ENCODE results near the gene LUC7L3. TPM values are rescaled to one million over a fixed set of nuclear protein-coding genes. Genes with fewer than 3 reads are reported as not detected.

LUC7L3 gene
- total RNA-seq, 1 experiment from 2014 or later: 154 TPM

DNA sequence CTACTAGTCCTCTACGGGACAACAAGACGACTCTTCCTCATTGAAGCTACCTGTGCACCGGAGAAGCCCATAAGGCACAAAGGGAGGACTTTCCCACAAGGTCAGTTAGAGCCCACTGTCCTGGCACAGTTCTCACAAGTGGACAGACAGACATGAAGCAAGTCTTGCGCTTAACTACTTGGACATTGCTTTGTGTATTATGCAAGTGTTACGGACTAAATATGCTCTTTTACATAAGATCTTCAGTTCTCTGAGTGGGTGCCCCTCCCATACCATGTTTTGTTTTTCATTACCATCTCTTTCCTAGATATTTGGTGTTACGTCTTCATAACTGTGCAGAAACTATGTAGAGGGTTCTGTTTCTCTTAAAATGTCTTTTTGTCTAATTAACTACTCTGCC lies 29.8 kb downstream of the LUC7L3 start:
- no peak overlapping the region for H3T11ph ChIP-seq (ENCODE audit: low read length)
- no peak overlapping the region for H3K27ac ChIP-seq (ENCODE audit: insufficient read length, low read depth, low read length)
- H3K4me1 ChIP-seq (ENCODE audit: insufficient read depth, low read length): no peaks in the 10 kb centered on the region
- no peaks in the 10 kb centered on the region for H3K79me1 ChIP-seq (ENCODE audit: insufficient read depth, low read depth, low read length, poor library complexity, severe bottlenecking)
- H4K8ac ChIP-seq (replicated peaks; ENCODE audit: insufficient read length, low read depth, low read length): no peak overlapping the region
- no peak overlapping the region for H3K56ac ChIP-seq (ENCODE audit: insufficient read length, low read depth, low read length)
- no peak for TF ChIP-seq CTCF (conservative IDR thresholded peaks at IDR 0.05)
- no peak overlapping the region for H2BK20ac ChIP-seq (ENCODE audit: low read depth, low read length, poor library complexity, severe bottlenecking)
- no peak overlapping the region for H2BK5ac ChIP-seq (ENCODE audit: insufficient read length, low read length)
- H3K27me3 Mint-ChIP-seq (ENCODE audit: low read depth): no peaks in the 10 kb centered on the region
- H4K91ac ChIP-seq (ENCODE audit: insufficient read length, low read depth, low read length): no peak overlapping the region
- H2BK12ac ChIP-seq (ENCODE audit: insufficient read length, low read depth, low read length): no peak overlapping the region
- no peak overlapping the region for H4K5ac ChIP-seq (ENCODE audit: insufficient read length, low read depth, low read length)
- no peak overlapping the region for H3K23ac ChIP-seq (ENCODE audit: insufficient read length, low read depth, low read length)
- no peaks in the 10 kb centered on the region for H3K23me2 ChIP-seq (ENCODE audit: insufficient read length, low read depth, low read length, poor library complexity, severe bottlenecking)
- no peaks in the 10 kb centered on the region for H3K79me2 ChIP-seq (ENCODE audit: insufficient read depth, low read length)
- no peak for DNase-seq
- no peak overlapping the region for H3K9ac ChIP-seq (ENCODE audit: extremely low read depth, insufficient read length, low read length)
- no peak overlapping the region for H2BK15ac ChIP-seq (ENCODE audit: low read depth, low read length)
- H3K4me2 ChIP-seq (ENCODE audit: insufficient read depth, insufficient read length, low read length): no peak overlapping the region
- no peak overlapping the region for H2BK120ac ChIP-seq (ENCODE audit: low read depth, low read length, poor library complexity, severe bottlenecking)
- no CpG with 5 or more reads among the region's 6 CpGs for WGBS (ENCODE audit: extremely low coverage, insufficient read length, low lambda C conversion rate)
- no peaks in the 10 kb centered on the region for H4K20me1 ChIP-seq (ENCODE audit: control insufficient read depth, insufficient read depth, insufficient read length)
- H2AFZ ChIP-seq (ENCODE audit: low read length): no peak overlapping the region
- peaks cover 41 to 91% (median 89%) of the 10 kb centered on the region in 3 experiments; a peak in 6 of 7 replicates for H3K36me3 Mint-ChIP-seq (ENCODE audit: insufficient read depth in 1 of 3, low read depth in 3 of 3)
- H3K18ac ChIP-seq (ENCODE audit: insufficient read length, low read depth, low read length): no peak overlapping the region
- peaks cover 0 to 3% of the 10 kb centered on the region in 2 experiments; a peak in 2 of 4 replicates for H3K4me1 Mint-ChIP-seq
- H3K9me3 ChIP-seq (ENCODE audit: control insufficient read depth, low read depth, low read length): no peaks in the 10 kb centered on the region
- H3K4me3 Mint-ChIP-seq: no peak overlapping the region
- no peaks in the 10 kb centered on the region for H3K27me3 ChIP-seq (ENCODE audit: insufficient read depth, low read length)
- no peak overlapping the region for H2AK5ac ChIP-seq (ENCODE audit: insufficient read length, low read length)
- H3K9me3 Mint-ChIP-seq: no peaks in the 10 kb centered on the region
- H3K4ac ChIP-seq (ENCODE audit: low read depth, low read length): no peak overlapping the region
- H3K27ac Mint-ChIP-seq: no peak overlapping the region
- H3K14ac ChIP-seq (ENCODE audit: insufficient read depth, low read length): no peak overlapping the region
